WTC11 (cell line): ENCODE results near the gene YOD1. TPM values are rescaled to one million over a fixed set of nuclear protein-coding genes. Genes with fewer than 3 reads are reported as not detected.

Experiments
- ATAC-seq: fragments of 200-7000 bp; cut with Tn5 transposase; 2 replicates; pipeline ENCODE4 v1.10.0; 2021; ENCODE audit warnings: mild to moderate bottlenecking, moderate library complexity
- CTCF ChIA-PET: fragments of 300-600 bp; sonication (Branson Sonifier 250); formaldehyde crosslinking; loops from one replicate; lab custom pipeline; 2021; ENCODE audit warnings: antibody characterized with exemption; lab: Charles Lee
- POLR2A ChIA-PET: fragments of 350-600 bp; sonication (Branson Sonifier 250); formaldehyde crosslinking; loops from one replicate; lab custom pipeline; 2021; ENCODE audit warnings: antibody characterized with exemption; lab: Charles Lee
- DNase-seq: peaks from one replicate; pipeline ENCODE4 v3.0.0; 2021; ENCODE audit warnings: low spot score
- H3K27ac Mint-ChIP-seq: 2 replicates; pipeline ENCODE4 v1.8.0; 2021; ENCODE audit warnings: mixed read lengths
- H3K27me3 Mint-ChIP-seq: 2 replicates; pipeline ENCODE4 v1.8.0; 2021; ENCODE audit warnings: low read depth, mild to moderate bottlenecking, moderate library complexity, mixed read lengths
- H3K36me3 Mint-ChIP-seq: 2 replicates; pipeline ENCODE4 v1.8.0; 2021; ENCODE audit warnings: mixed read lengths
- H3K4me1 Mint-ChIP-seq: 2 replicates; pipeline ENCODE4 v1.8.0; 2022; ENCODE audit warnings: mixed read lengths
- H3K4me3 Mint-ChIP-seq: 2 replicates; pipeline ENCODE4 v1.8.0; 2021; ENCODE audit warnings: mild to moderate bottlenecking, moderate library complexity, mixed read lengths
- H3K9me3 Mint-ChIP-seq: 2 replicates; pipeline ENCODE4 v1.8.0; 2021; ENCODE audit warnings: mixed read lengths
- CREM ChIP-seq: sonication (generic); formaldehyde crosslinking; IDR thresholded peaks from 2 replicates; pipeline ENCODE4 v1.8.1; 2022; ENCODE audit warnings: mild to moderate bottlenecking, missing genetic modification reagents, moderate library complexity
- ESRRA ChIP-seq: sonication (generic); formaldehyde crosslinking; IDR thresholded peaks from 2 replicates; pipeline ENCODE4 v1.8.1; 2022; ENCODE audit warnings: mild to moderate bottlenecking, missing genetic modification reagents, borderline replicate concordance
- FOXK1 ChIP-seq: sonication (generic); formaldehyde crosslinking; IDR thresholded peaks from 2 replicates; pipeline ENCODE4 v1.8.0; 2022; ENCODE audit warnings: mild to moderate bottlenecking, moderate library complexity, missing genetic modification reagents
- GABPB1 ChIP-seq: sonication (generic); formaldehyde crosslinking; IDR thresholded peaks from 2 replicates; pipeline ENCODE4 v1.8.1; 2023; ENCODE audit warnings: mild to moderate bottlenecking, missing genetic modification reagents
- JAZF1 ChIP-seq: fragments of 250-450 bp; sonication (Bioruptor Pico); IDR thresholded peaks from 2 replicates; pipeline ENCODE4 v1.9.0; 2021; ENCODE audit warnings: moderate library complexity, mild to moderate bottlenecking, inconsistent platforms
- NFATC4 ChIP-seq: fragments of 250-450 bp; sonication (Bioruptor Pico); IDR thresholded peaks from 2 replicates; pipeline ENCODE4 v1.9.0; 2021; ENCODE audit warnings: mild to moderate bottlenecking
- NR1H2 ChIP-seq: sonication (generic); formaldehyde crosslinking; IDR thresholded peaks from 2 replicates; pipeline ENCODE4 v1.9.0; 2021; ENCODE audit warnings: mild to moderate bottlenecking, moderate library complexity, missing genetic modification reagents
- OVOL2 ChIP-seq: fragments of 250-450 bp; sonication (Bioruptor Pico); IDR thresholded peaks from 2 replicates; pipeline ENCODE4 v1.9.0; 2021; ENCODE audit warnings: mild to moderate bottlenecking, borderline replicate concordance
- TEAD4 ChIP-seq: sonication (generic); formaldehyde crosslinking; IDR thresholded peaks from 2 replicates; pipeline ENCODE4 v1.8.0; 2022; ENCODE audit warnings: mild to moderate bottlenecking, missing genetic modification reagents
- TP53 ChIP-seq: sonication (generic); formaldehyde crosslinking; IDR thresholded peaks from 2 replicates; pipeline ENCODE4 v1.8.1; 2023; ENCODE audit warnings: mild to moderate bottlenecking, missing genetic modification reagents
- ZNF219 ChIP-seq: sonication (generic); formaldehyde crosslinking; IDR thresholded peaks from 2 replicates; pipeline ENCODE4 v1.8.0; 2023; ENCODE audit warnings: missing genetic modification reagents, mild to moderate bottlenecking, borderline replicate concordance
- ZNF416 ChIP-seq: fragments of 250-450 bp; sonication (Bioruptor Pico); IDR thresholded peaks from 2 replicates; pipeline ENCODE4 v1.9.0; 2021; ENCODE audit warnings: mild to moderate bottlenecking, inconsistent platforms
- ZNF423 ChIP-seq: fragments of 250-450 bp; sonication (Bioruptor Pico); IDR thresholded peaks from 2 replicates; pipeline ENCODE4 v2.1.2; 2022; ENCODE audit warnings: mild to moderate bottlenecking, moderate library complexity
- total RNA-seq: library from RNA; stranded (reverse); gene quantifications from 3 replicates; pipeline ENCODE4 v1.2.3, GENCODE V29; 2021
- TF ChIP-seq, protein P1 (sequence below): sonication (generic); formaldehyde crosslinking; IDR thresholded peaks from 2 replicates; pipeline ENCODE4 v1.8.0; 2023; ENCODE audit warnings: missing genetic modification reagents
- TF ChIP-seq, protein P2 (sequence below): fragments of 250-450 bp; sonication (Bioruptor Pico); IDR thresholded peaks from 2 replicates; pipeline ENCODE4 v1.8.0; 2021; ENCODE audit warnings: mild to moderate bottlenecking
- TF ChIP-seq, protein P3 (sequence below): sonication (generic); formaldehyde crosslinking; IDR thresholded peaks from 2 replicates; pipeline ENCODE4 v1.8.1; 2023; ENCODE audit warnings: mild to moderate bottlenecking, missing genetic modification reagents, moderate library complexity
- TF ChIP-seq, protein P4 (sequence below): sonication (generic); formaldehyde crosslinking; IDR thresholded peaks from 2 replicates; pipeline ENCODE4 v1.8.1; 2022; ENCODE audit warnings: low read depth, mild to moderate bottlenecking, moderate library complexity, missing genetic modification reagents, borderline replicate concordance
- TF ChIP-seq, protein P5 (sequence below): sonication (generic); formaldehyde crosslinking; conservative IDR thresholded peaks from 2 replicates; pipeline ENCODE4 v1.8.1; 2022; ENCODE audit warnings: mild to moderate bottlenecking, missing genetic modification reagents
- TF ChIP-seq, protein P6 (sequence below): fragments of 250-450 bp; sonication (Bioruptor Pico); IDR thresholded peaks from 2 replicates; pipeline ENCODE4 v1.9.0; 2021; ENCODE audit warnings: mild to moderate bottlenecking, borderline replicate concordance
- TF ChIP-seq, protein P7 (sequence below): sonication (generic); formaldehyde crosslinking; IDR thresholded peaks from 2 replicates; pipeline ENCODE4 v1.8.1; 2022; ENCODE audit warnings: mild to moderate bottlenecking, missing genetic modification reagents, moderate library complexity, borderline replicate concordance
- TF ChIP-seq, protein P8 (sequence below): sonication (generic); formaldehyde crosslinking; IDR thresholded peaks from 2 replicates; pipeline ENCODE4 v1.8.0; 2022; ENCODE audit warnings: mild to moderate bottlenecking, missing genetic modification reagents

The YOD1 gene
- total RNA-seq, 1 experiment from 2014 or later: 12.0 TPM

DNA sequence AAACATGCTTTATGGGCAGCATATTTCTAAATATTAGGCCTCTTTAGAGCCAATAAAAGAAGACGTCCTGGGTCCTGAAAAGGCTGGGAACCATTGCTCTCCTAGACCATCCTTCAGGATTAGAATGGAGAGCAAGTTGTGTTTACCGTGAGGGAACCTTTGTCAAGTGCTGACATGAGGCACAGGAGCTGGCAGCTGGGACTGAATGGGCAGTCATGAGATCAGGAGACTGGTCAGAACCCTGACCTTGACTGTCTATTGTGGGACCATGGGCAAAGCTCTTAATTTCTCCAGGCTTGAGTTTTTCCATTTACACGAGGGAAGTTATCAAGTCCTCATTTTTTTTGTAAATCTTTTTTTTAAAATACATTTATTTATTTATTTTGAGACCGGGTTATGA lies 7.2 kb upstream of the YOD1 start (continued):
- no peak for TF ChIP-seq ESRRA (CRISPR knock-in tag)

DNA sequence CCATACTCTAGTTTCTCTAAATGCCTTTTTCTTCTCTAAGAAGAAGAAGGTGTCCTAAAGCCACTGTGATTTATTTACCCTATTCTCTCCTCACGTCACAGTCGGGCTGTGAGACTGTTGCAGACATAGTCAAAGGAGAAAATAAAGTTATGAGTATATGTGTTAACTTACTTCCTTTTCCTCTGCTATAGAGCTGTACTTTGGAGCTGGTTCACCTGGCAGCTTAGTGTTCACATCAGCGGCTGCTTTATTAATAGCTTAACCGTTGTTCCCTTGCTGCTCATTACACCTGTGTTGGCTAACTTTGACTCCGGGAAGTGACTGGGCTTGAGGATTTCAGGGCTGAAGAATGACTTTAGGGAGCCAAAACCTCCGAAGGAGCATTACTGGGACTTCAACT lies 5.7 kb upstream of the YOD1 start:
- ATAC-seq (no peak), DNase-seq (no peak)
- Mint-ChIP-seq H3K4me3 (no peak overlapping the region), H3K27ac (no peak overlapping the region), H3K36me3 (peaks cover 10% of the 10 kb centered on the region; the same call in 1 of the 2 replicates), H3K4me1 (peaks cover 29% of the 10 kb centered on the region), H3K9me3 (no peaks in the 10 kb centered on the region), H3K27me3 (no peaks in the 10 kb centered on the region)
- ChIA-PET CTCF (no interaction called here), POLR2A (interaction anchor here (0.6 kb wide), 1 partner anchor 27 kb away, joined by 3 read pairs; no protein-coding TSS in a partner anchor)
- TF ChIP-seq, protein P1, sequence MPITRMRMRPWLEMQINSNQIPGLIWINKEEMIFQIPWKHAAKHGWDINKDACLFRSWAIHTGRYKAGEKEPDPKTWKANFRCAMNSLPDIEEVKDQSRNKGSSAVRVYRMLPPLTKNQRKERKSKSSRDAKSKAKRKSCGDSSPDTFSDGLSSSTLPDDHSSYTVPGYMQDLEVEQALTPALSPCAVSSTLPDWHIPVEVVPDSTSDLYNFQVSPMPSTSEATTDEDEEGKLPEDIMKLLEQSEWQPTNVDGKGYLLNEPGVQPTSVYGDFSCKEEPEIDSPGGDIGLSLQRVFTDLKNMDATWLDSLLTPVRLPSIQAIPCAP (CRISPR knock-in tag): no peak
- TF ChIP-seq, protein P2, sequence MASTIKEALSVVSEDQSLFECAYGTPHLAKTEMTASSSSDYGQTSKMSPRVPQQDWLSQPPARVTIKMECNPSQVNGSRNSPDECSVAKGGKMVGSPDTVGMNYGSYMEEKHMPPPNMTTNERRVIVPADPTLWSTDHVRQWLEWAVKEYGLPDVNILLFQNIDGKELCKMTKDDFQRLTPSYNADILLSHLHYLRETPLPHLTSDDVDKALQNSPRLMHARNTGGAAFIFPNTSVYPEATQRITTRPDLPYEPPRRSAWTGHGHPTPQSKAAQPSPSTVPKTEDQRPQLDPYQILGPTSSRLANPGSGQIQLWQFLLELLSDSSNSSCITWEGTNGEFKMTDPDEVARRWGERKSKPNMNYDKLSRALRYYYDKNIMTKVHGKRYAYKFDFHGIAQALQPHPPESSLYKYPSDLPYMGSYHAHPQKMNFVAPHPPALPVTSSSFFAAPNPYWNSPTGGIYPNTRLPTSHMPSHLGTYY (CRISPR knock-in tag): no peak
- TF ChIP-seq NR1H2 (CRISPR knock-in tag): no peak
- TF ChIP-seq NFATC4 (CRISPR knock-in tag): no peak
- no peak for TF ChIP-seq ZNF416 (CRISPR knock-in tag)
- TF ChIP-seq, protein P3, sequence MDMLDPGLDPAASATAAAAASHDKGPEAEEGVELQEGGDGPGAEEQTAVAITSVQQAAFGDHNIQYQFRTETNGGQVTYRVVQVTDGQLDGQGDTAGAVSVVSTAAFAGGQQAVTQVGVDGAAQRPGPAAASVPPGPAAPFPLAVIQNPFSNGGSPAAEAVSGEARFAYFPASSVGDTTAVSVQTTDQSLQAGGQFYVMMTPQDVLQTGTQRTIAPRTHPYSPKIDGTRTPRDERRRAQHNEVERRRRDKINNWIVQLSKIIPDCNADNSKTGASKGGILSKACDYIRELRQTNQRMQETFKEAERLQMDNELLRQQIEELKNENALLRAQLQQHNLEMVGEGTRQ (CRISPR knock-in tag): no peak
- TF ChIP-seq TEAD4 (CRISPR knock-in tag): no peak
- TF ChIP-seq, protein P4, sequence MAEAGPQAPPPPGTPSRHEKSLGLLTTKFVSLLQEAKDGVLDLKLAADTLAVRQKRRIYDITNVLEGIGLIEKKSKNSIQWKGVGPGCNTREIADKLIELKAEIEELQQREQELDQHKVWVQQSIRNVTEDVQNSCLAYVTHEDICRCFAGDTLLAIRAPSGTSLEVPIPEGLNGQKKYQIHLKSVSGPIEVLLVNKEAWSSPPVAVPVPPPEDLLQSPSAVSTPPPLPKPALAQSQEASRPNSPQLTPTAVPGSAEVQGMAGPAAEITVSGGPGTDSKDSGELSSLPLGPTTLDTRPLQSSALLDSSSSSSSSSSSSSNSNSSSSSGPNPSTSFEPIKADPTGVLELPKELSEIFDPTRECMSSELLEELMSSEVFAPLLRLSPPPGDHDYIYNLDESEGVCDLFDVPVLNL: no peak
- no peak for TF ChIP-seq ZNF423 (CRISPR knock-in tag)
- TF ChIP-seq, protein P5, sequence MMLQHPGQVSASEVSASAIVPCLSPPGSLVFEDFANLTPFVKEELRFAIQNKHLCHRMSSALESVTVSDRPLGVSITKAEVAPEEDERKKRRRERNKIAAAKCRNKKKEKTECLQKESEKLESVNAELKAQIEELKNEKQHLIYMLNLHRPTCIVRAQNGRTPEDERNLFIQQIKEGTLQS (CRISPR knock-in tag): no peak
- no peak for TF ChIP-seq TP53 (CRISPR knock-in tag)
- TF ChIP-seq JAZF1 (CRISPR knock-in tag): no peak
- TF ChIP-seq FOXK1 (CRISPR knock-in tag): no peak
- no peak for TF ChIP-seq CREM (CRISPR knock-in tag)

DNA sequence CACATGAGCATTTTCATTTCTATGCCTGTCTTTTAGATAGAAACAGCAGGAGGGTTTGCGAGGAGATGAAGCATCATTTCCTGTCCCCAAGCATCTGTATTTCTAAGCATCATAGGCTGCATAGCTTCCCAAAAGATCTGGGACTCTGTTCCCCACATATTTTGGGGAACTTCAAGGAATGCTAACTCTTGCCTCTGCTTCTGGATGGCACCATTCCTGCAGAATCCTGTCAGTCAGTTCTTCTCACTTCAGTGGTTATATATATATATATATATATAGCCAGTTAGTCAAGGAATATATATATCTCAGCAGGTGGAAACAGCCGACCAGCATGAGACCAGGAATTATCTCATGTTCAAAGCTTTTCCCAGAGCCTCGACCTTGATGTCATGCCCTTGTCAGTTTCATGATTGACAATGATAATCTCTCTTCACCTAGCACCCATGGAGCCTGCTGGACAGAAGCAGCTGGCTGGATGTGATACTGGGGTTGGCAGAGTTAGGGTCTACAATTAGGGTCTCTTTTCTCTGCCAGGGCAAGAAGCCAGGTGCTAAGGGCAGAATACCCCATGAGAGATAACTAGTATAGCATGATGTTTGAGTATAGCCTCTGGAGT lies 4.5 kb upstream of the YOD1 start:
- Mint-ChIP-seq H3K27ac (no peak overlapping the region), H3K27me3 (no peaks in the 10 kb centered on the region), H3K9me3 (no peaks in the 10 kb centered on the region), H3K36me3 (0 out of 2 replicates have a peak, but pooled peaks cover 4% of the 10 kb centered on the region), H3K4me1 (peaks cover 36% of the 10 kb centered on the region), H3K4me3 (no peak overlapping the region)
- ChIA-PET POLR2A (no interaction called here), CTCF (no interaction called here)
- DNase-seq (no peak), ATAC-seq (no peak)
- no peak for TF ChIP-seq OVOL2 (CRISPR knock-in tag)
- no peak for TF ChIP-seq ZNF416 (CRISPR knock-in tag)
- TF ChIP-seq, protein P6, sequence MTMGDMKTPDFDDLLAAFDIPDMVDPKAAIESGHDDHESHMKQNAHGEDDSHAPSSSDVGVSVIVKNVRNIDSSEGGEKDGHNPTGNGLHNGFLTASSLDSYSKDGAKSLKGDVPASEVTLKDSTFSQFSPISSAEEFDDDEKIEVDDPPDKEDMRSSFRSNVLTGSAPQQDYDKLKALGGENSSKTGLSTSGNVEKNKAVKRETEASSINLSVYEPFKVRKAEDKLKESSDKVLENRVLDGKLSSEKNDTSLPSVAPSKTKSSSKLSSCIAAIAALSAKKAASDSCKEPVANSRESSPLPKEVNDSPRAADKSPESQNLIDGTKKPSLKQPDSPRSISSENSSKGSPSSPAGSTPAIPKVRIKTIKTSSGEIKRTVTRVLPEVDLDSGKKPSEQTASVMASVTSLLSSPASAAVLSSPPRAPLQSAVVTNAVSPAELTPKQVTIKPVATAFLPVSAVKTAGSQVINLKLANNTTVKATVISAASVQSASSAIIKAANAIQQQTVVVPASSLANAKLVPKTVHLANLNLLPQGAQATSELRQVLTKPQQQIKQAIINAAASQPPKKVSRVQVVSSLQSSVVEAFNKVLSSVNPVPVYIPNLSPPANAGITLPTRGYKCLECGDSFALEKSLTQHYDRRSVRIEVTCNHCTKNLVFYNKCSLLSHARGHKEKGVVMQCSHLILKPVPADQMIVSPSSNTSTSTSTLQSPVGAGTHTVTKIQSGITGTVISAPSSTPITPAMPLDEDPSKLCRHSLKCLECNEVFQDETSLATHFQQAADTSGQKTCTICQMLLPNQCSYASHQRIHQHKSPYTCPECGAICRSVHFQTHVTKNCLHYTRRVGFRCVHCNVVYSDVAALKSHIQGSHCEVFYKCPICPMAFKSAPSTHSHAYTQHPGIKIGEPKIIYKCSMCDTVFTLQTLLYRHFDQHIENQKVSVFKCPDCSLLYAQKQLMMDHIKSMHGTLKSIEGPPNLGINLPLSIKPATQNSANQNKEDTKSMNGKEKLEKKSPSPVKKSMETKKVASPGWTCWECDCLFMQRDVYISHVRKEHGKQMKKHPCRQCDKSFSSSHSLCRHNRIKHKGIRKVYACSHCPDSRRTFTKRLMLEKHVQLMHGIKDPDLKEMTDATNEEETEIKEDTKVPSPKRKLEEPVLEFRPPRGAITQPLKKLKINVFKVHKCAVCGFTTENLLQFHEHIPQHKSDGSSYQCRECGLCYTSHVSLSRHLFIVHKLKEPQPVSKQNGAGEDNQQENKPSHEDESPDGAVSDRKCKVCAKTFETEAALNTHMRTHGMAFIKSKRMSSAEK: no peak
- TF ChIP-seq, protein P7, sequence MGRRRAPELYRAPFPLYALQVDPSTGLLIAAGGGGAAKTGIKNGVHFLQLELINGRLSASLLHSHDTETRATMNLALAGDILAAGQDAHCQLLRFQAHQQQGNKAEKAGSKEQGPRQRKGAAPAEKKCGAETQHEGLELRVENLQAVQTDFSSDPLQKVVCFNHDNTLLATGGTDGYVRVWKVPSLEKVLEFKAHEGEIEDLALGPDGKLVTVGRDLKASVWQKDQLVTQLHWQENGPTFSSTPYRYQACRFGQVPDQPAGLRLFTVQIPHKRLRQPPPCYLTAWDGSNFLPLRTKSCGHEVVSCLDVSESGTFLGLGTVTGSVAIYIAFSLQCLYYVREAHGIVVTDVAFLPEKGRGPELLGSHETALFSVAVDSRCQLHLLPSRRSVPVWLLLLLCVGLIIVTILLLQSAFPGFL (CRISPR knock-in tag): no peak
- TF ChIP-seq, protein P1 (CRISPR knock-in tag): no peak
- TF ChIP-seq ZNF219 (CRISPR knock-in tag): no peak
- TF ChIP-seq, protein P8, sequence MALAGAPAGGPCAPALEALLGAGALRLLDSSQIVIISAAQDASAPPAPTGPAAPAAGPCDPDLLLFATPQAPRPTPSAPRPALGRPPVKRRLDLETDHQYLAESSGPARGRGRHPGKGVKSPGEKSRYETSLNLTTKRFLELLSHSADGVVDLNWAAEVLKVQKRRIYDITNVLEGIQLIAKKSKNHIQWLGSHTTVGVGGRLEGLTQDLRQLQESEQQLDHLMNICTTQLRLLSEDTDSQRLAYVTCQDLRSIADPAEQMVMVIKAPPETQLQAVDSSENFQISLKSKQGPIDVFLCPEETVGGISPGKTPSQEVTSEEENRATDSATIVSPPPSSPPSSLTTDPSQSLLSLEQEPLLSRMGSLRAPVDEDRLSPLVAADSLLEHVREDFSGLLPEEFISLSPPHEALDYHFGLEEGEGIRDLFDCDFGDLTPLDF (CRISPR knock-in tag): no peak
- TF ChIP-seq GABPB1 (CRISPR knock-in tag): no peak
